GM21786 (cell line): ENCODE measurements around the gene AGTPBP1.
"Not testable (repeated sequence)": the region's sequence is repeated elsewhere in the genome, so short reads cannot be mapped to it uniquely, and the experiment has no call there.

Source experiments
- ATAC-seq: cut with Tn5 transposase; IDR thresholded peaks from one replicate; pipeline ENCODE4 v1.9.1; 2021; ENCODE audit not compliant: unreplicated experiment

AGTPBP1 gene

GRCh38 chr9:85723215-85723614, 18.5 kb downstream of the AGTPBP1 start:
- no peak for ATAC-seq

- not testable (repeated sequence) for ATAC-seq
These were observed 22.3 kb downstream of the AGTPBP1 start for GRCh38 chr9:85719411-85719810.

- ATAC-seq, result not testable (repeated sequence)
These were observed 23.9 kb downstream of the AGTPBP1 start for GRCh38 chr9:85717818-85718217.

GRCh38 chr9:85717220-85717619, 24.5 kb downstream of the AGTPBP1 start:
- no peak for ATAC-seq

GRCh38 chr9:85716031-85716877, 25.5 kb downstream of the AGTPBP1 start:
- ATAC-seq, result peak; percentile 73

- ATAC-seq, result peak; percentile 77
These were observed 26.2 kb downstream of the AGTPBP1 start for GRCh38 chr9:85715587-85715986.

- no peak for ATAC-seq
These were observed 27.9 kb downstream of the AGTPBP1 start for GRCh38 chr9:85713897-85714296.

- ATAC-seq, result no peak
These were observed 37.0 kb downstream of the AGTPBP1 start for GRCh38 chr9:85704744-85705143.

- no peak for ATAC-seq
These were observed 38.4 kb downstream of the AGTPBP1 start for GRCh38 chr9:85703398-85703797.

GRCh38 chr9:85702726-85703289, 38.9 kb downstream of the AGTPBP1 start:
- ATAC-seq, result no peak

GRCh38 chr9:85702191-85702590, 39.6 kb downstream of the AGTPBP1 start:
- ATAC-seq, result no peak

GRCh38 chr9:85700330-85700729, 41.4 kb downstream of the AGTPBP1 start:
- no peak for ATAC-seq

GRCh38 chr9:85688361-85688760, 53.4 kb downstream of the AGTPBP1 start:
- no peak for ATAC-seq

GRCh38 chr9:85685081-85685480, 56.7 kb downstream of the AGTPBP1 start:
- ATAC-seq, result no peak

GRCh38 chr9:85676790-85677189, 65.0 kb downstream of the AGTPBP1 start:
- no peak for ATAC-seq

GRCh38 chr9:85667374-85667773, 74.4 kb downstream of the AGTPBP1 start:
- ATAC-seq, result no peak

GRCh38 chr9:85666086-85666485, 75.7 kb downstream of the AGTPBP1 start:
- ATAC-seq, result no peak

- ATAC-seq, result no peak
These were observed 79.2 kb downstream of the AGTPBP1 start for GRCh38 chr9:85662573-85662972.

GRCh38 chr9:85658716-85659115, 83.0 kb downstream of the AGTPBP1 start:
- ATAC-seq, result no peak

- no peak for ATAC-seq
These were observed 88.6 kb downstream of the AGTPBP1 start for GRCh38 chr9:85653153-85653552.

- peak; percentile 95 for ATAC-seq
These were observed 94.2 kb downstream of the AGTPBP1 start for GRCh38 chr9:85647571-85647970.

GRCh38 chr9:85645909-85646627, 95.7 kb downstream of the AGTPBP1 start:
- ATAC-seq, result no peak
